Frontal cortex (tissue), 4 donors: ENCODE measurements around the gene ASB1. TPM values are rescaled to one million over a fixed set of nuclear protein-coding genes. Genes with fewer than 3 reads are reported as not detected.
A peak's percentile ranks its signal among the peaks of the same experiment; 100 is the strongest.

ENCODE experiments used
- DNase-seq, 2 donors: peaks; one replicate each; pipeline ENCODE4 v3.0.0; 2012; ENCODE audit warnings: low spot score in 2 of 2
- FAIRE-seq: peaks from 2 replicates; lab custom pipeline; 2012; peaks lifted over from hg19 to GRCh38; lab: Jason Lieb, UNC
- total RNA-seq: library from RNA; depleted of rRNA; stranded (reverse); fragments of >200 nt; gene quantifications from one replicate; pipeline ENCODE4 v1.2.3, GENCODE V29; 2014
- donor health status: control.
- donor health status: control.
- donor health status: control.

ASB1 gene
- total RNA-seq, 1 donor from 2014 or later = 11.8 TPM

DNA sequence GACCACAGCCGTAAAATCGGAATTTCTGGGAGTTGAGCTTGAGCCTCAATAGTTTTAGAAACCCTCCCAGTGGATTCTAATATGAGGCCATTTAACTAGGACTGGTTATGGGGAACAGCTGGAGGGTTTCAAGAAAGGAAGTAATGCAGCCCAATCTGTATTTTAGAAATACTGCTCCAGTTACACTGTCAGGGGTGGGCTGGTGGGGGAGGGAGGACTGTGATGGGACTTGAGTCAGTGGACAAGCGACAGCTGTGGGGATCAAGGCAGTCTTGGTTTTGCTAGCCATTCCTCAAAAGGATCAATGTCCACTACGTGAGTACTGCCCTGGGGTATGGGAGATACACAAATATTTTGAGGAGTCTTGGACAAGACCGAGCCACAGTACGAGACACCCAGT, 34.8 kb downstream of the ASB1 start:
- DNase-seq (no peak), FAIRE-seq (no peak)

DNA sequence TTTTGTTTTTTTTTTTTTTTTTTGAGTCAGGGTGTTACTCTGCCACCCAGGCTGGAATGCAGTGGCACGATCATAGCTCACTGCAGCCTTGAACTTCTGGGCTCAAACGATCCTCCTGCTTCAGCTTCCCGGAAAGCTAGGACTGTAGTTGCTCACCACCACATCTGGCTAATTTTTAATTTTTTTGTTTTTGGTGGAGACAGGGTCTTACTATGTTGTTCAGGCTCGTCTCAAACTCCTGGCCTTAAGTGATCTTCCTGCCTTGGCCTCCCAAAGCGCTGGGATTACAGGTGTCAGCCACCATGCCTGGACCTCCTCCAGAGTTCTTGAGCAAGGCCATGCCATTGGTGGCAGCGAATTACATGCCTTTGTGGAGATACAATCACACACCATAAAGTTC, 35.2 kb downstream of the ASB1 start:
- FAIRE-seq (no peak), DNase-seq (no peak)

- FAIRE-seq = peak; percentile 6
- DNase-seq = no peak
Measured at GRCh38 chr2:238462782-238463396, 36.2 kb downstream of the ASB1 start.

DNA sequence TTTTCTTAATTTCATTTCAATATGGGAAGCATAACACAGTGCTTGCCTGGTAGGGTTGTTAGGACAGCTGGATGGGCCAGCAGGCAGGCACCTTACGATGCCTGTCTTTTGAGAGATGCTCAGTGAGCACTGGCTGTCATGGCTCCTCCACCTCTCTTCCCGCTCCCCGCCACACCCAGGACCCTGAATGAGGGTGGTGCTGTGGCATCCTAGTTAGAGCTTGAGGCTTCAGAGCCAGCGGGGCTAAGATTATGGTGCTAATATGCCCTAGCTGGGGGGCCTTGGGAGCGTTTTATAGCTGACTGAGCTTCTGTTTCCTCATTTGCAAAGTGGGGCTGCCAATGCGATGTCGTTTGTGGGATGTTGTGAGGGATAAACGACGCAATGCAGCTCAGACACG, 37.7 kb downstream of the ASB1 start:
- no peak for FAIRE-seq
- DNase-seq = no peak

GRCh38 chr2:238465487-238466242, 38.9 kb downstream of the ASB1 start:
- DNase-seq (no peak), FAIRE-seq (no peak)

DNA sequence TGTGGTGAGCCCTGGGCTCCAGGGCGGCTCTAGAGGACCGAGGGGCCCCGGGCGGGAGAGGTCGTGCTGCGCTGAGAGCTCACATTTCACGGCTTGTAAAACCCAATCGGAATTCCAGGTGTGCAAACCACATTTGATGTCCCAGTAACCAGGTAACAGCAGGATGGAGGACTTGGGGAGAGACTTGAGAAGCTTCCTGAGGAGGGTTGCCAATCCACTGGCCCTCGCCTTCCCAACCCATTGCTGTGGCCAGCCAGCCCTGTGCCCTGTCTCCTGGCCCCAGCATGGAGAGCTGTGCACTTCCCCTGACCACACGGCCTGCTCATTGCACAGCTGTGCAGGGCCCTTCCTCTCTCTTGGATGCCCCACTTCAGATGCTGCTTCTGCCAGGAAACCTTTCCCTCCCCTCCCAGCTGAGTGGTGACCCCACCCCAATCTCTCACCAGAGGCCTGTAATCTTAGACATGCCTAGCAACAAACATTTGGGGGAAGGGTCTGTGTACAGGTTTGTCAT, 39.6 kb downstream of the ASB1 start:
- DNase-seq (no peak), FAIRE-seq (no peak)

DNA sequence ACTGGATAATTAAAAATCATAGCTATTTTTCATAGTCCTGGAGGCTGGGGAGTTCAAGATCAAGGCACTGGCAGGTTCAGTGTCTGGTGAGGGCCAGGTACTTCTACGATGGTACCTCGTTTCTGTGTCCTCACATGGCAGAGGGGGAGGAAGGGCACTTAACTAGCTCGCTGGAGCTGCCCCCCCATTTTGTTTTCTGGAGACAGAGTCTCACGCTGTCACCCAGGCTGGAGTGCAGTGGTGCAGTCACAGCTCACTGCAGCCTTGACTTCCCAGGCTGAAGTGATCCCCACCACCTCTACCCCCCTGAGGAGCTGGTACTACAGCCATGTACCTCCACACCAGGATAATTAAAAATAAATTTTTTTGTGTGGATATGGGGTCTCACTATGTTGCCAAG, 40.3 kb downstream of the ASB1 start:
- no peak for FAIRE-seq
- no peak for DNase-seq

DNA sequence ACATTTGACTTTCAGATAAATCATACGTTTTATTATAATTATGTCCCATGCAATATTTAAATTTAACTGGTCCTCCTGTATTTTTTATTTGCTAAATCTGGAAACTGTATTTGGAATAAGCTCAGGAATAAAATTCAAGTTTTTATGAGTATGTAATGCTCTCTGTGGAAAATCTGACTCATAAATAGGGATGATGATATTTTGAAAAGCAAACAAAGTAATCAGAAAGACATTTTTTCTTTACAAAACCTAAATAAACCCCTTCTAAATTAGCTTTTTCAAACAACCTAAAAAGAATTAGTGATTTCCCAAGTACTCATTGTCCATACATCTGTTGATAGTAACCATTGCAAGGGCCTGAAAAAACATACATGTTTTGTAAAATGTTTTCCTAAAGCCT, 41.1 kb downstream of the ASB1 start:
- DNase-seq = no peak
- FAIRE-seq = no peak

- FAIRE-seq = peak; percentile 37
Measured at GRCh38 chr2:238469155-238469554, 42.4 kb downstream of the ASB1 start.

DNA sequence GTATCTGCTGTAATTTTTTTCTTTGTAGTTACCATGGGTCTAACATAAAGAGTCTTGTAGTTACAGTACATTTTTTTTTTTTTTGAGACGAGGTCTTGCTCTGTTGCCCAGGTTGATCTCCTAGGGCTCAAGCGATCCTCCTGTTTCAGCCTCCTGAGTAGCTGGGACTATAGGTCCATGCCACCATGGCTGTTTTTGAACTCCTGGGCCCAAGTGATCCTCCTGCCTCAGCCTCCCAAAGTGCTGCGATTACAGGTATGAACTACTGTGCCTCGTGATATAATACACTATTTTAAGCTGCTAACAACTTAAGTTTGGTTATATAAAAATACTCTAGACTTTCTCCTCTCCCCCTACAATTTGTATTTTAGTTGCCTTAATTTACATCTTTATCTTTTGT, 46.3 kb downstream of the ASB1 start:
- DNase-seq = no peak
- no peak for FAIRE-seq

More at GRCh38 chr2:238469155-238469554, 42.4 kb downstream of the ASB1 start:
- no peak for DNase-seq

DNA sequence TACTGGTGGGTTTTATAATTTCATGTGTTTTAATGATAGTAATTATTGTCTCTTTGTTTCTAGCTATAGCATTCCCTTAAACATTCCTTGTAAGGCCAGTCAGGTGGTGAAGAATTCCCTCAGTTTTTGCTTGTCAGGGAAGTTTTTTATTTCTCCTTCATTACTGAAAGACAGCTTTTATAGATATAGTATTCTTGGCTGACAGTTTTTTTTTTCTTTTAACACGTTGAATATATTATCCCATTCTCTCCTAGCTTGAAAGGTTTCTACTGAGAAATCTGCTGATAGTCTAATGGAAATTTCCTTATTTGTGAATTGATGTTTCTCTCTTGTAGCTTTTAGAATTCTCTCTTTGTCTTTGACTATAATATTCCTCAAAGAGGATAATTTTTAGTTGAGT, 46.8 kb downstream of the ASB1 start:
- FAIRE-seq (no peak), DNase-seq (no peak)

GRCh38 chr2:238475034-238475433, 48.3 kb downstream of the ASB1 start:
- no peak for DNase-seq

GRCh38 chr2:238475566-238475965, 48.8 kb downstream of the ASB1 start:
- no peak for FAIRE-seq

More at GRCh38 chr2:238475034-238475433, 48.3 kb downstream of the ASB1 start:
- no peak for FAIRE-seq

GRCh38 chr2:238476258-238476657, 49.5 kb downstream of the ASB1 start:
- FAIRE-seq = no peak
- no peak for DNase-seq

More at GRCh38 chr2:238475566-238475965, 48.8 kb downstream of the ASB1 start:
- no peak for DNase-seq

GRCh38 chr2:238478216-238478615, 51.5 kb downstream of the ASB1 start:
- no peak for FAIRE-seq
- no peak for DNase-seq

- FAIRE-seq (no peak), DNase-seq (no peak)
Measured at GRCh38 chr2:238479847-238480246, 53.1 kb downstream of the ASB1 start.

GRCh38 chr2:238483021-238483420, 56.3 kb downstream of the ASB1 start:
- FAIRE-seq = no peak
- no peak for DNase-seq

DNA sequence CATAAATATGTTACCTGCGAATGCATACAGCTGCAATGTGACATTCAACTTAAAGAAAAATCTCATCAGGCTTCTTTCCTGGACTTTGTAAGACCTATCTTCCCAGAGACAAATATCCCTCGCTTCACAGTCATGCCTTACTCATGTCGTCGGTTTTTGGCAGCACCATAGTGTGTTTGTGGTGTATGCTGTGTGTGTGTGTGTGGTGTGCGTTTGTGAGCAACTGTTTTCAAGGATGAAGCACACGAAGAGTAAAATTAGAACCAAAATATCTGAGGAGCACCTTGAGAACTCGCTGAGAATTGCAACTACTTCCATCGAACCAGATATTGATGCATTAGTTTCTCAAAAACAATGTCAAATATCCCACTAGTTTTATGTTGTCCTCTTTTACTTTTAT, 56.9 kb downstream of the ASB1 start:
- no peak for DNase-seq

DNA sequence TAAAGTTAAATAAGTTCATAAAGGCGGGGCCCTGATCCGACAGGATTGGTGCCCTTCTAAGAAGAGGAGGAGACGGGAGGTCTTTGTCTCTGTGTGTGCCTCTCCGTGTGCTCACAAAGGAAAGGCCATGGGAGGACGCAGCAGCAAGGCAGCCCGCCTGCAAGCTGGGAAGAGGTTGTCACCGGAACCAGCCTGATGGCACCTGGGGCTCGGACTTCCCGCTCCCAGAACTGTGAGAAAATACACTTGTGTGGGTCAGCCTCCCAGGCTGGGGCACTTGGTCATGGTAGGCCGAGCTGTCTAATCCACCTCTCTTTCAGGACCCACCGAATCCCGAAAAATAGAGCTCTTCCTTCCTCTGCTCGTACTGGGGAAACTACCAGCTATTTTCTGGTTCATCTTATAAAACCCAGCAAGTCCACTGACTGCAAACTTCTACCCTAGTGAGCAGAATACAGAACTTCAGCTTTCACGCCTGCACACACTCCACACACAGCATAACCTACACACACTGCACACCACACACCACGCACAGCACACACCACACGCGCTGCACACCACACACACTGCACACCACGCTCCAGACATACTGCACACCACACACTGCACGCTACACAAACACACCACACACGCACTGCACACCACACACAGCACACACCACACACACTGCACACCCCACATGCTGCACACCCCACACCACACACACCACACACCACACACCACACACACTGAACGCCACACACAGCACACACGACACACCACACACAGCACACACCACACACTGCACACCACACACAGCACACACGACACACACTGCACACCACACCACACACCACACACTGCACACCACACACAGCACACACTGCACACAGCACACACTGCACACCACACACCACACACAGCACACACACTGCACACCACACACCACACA, 58.1 kb downstream of the ASB1 start:
- no peak for FAIRE-seq
- DNase-seq = no peak

More for the DNA sequence above, 56.9 kb downstream of the ASB1 start:
- FAIRE-seq = no peak

DNA sequence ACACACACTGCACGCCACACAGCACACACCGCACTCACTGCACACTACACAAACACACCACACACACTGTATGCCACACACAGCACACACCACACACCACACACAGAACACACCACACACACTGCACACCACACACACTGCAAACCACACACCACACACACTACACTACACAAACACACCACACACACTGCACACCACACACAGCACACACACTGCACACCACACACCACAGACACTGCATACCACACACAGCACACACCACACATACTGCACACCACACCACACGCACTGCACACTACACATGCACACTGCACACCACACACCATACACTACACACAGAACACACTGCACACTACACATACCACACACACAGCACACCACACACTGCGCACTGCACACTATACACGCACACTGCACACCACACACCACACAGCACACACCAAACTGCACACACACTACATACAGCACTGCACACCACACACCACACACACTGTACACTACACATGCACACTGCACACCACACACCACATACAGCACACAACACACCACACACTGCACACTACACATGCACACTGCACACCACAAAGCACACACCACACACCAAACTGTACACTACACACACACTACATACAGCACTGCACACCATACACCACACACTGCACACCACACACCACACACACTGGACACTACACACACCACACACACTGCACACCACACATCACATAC, 59.6 kb downstream of the ASB1 start:
- FAIRE-seq = no peak
- DNase-seq = no peak
